Endothelial cell of umbilical vein (primary cell): ENCODE data around the gene CARD6. TPM values are rescaled to one million over a fixed set of nuclear protein-coding genes. Genes with fewer than 3 reads are reported as not detected.
A peak's percentile ranks its signal among the peaks of the same experiment; 100 is the strongest.
"Not testable (repeated sequence)": the region's sequence is repeated elsewhere in the genome, so short reads cannot be mapped to it uniquely, and the experiment has no call there.

ENCODE experiments used
- BruUV-seq: library from RNA; stranded (reverse); fragments of 400-500 nt; replicated peaks from 2 replicates; lab custom pipeline; 2021; lab: Mats Ljungman, UMichigan
- CTCF ChIA-PET: fragments of 300-600, 350-600 bp; sonication (Branson Sonifier 250); formaldehyde crosslinking; loops from one replicate; lab custom pipeline; 2021; ENCODE audit warnings: antibody characterized with exemption, inconsistent platforms; lab: Charles Lee
- POLR2A ChIA-PET: fragments of 300-600, 350-600 bp; sonication (Branson Sonifier 250); formaldehyde crosslinking; loops from one replicate; lab custom pipeline; 2021; ENCODE audit warnings: antibody characterized with exemption, inconsistent platforms; lab: Charles Lee
- DNase-seq: peaks from one replicate; pipeline ENCODE4 v3.0.0-alpha.2; 2011; ENCODE audit warnings: low read depth, low spot score
- FAIRE-seq: peaks from 2 replicates; lab custom pipeline; 2011; peaks lifted over from hg19 to GRCh38; lab: Jason Lieb, UNC
- H2AFZ ChIP-seq: 2 replicates; pipeline ENCODE4 v1.6.0; 2012; ENCODE audit warnings: low read depth, low read length, control low read depth, inconsistent platforms
- H3K27ac ChIP-seq: 2 replicates; pipeline ENCODE4 v1.5.1; 2011; ENCODE audit warnings: low read depth, mild to moderate bottlenecking, control low read depth, low read length, moderate library complexity; ENCODE audit not compliant: insufficient read depth
- H3K27me3 ChIP-seq, 2 experiments: 2 replicates each; pipeline versions ENCODE4 v1.6.0 to v1.6.1; 2011; ENCODE audit warnings: low read length in 2 of 2, mixed read lengths in 1 of 2; ENCODE audit not compliant: control insufficient read depth in 2 of 2, insufficient read depth in 2 of 2
- H3K36me3 ChIP-seq, 2 experiments: 2 replicates in 1 of 2; 3 replicates in 1 of 2; pipeline ENCODE4 v1.5.1; 2011; ENCODE audit warnings: low read length in 2 of 2, mild to moderate bottlenecking in 1 of 2, moderate library complexity in 1 of 2; ENCODE audit not compliant: control insufficient read depth in 2 of 2, insufficient read depth in 2 of 2; ENCODE audit errors: extremely low read depth in 1 of 2
- H3K4me1 ChIP-seq: 3 replicates; pipeline ENCODE4 v1.5.1; 2011; ENCODE audit warnings: mild to moderate bottlenecking, low read length; ENCODE audit not compliant: control insufficient read depth, insufficient read depth; ENCODE audit errors: extremely low read depth
- H3K4me2 ChIP-seq: 2 replicates; pipeline ENCODE4 v1.6.1; 2011; ENCODE audit warnings: low read length, control low read depth, mixed read lengths; ENCODE audit not compliant: insufficient read depth
- H3K4me3 ChIP-seq, 3 experiments: fragments of 200-600 bp in 1 of 3; sonication (generic), shearing (Covaris generic) in 1 of 3; replicated peaks in 1 of 3; 2 replicates each; pipeline ENCODE4 v1.5.1; 2011 to 2016; ENCODE audit warnings: control low read depth in 3 of 3, low read length in 3 of 3, mild to moderate bottlenecking in 2 of 3, inconsistent platforms in 1 of 3, low read depth in 1 of 3, moderate library complexity in 1 of 3; ENCODE audit not compliant: insufficient read depth in 1 of 3
- H3K79me2 ChIP-seq: 2 replicates; pipeline ENCODE4 v1.6.0; 2012; ENCODE audit warnings: low read length, inconsistent platforms; ENCODE audit not compliant: control insufficient read depth, insufficient read depth
- H3K9ac ChIP-seq: replicated peaks from 2 replicates; pipeline ENCODE3; 2011; ENCODE audit warnings: low read length, control low read depth; ENCODE audit not compliant: insufficient read depth; ENCODE audit errors: extremely low read depth
- H3K9me1 ChIP-seq: replicated peaks from 3 replicates; pipeline ENCODE4 v1.6.0; 2011; ENCODE audit warnings: mild to moderate bottlenecking, low read length; ENCODE audit not compliant: control insufficient read depth, insufficient read depth; ENCODE audit errors: extremely low read depth
- H3K9me3 ChIP-seq: replicated peaks from 2 replicates; pipeline ENCODE4 v1.5.1; 2012; ENCODE audit warnings: low read length, inconsistent platforms; ENCODE audit not compliant: control insufficient read depth, insufficient read depth
- H4K20me1 ChIP-seq: replicated peaks from 2 replicates; pipeline ENCODE3; 2011; ENCODE audit warnings: mild to moderate bottlenecking, low read length; ENCODE audit not compliant: control insufficient read depth, insufficient read depth; ENCODE audit errors: extremely low read depth
- FOS ChIP-seq: IDR thresholded peaks from 2 replicates; pipeline ENCODE4 v1.6.1; 2011; ENCODE audit warnings: mild to moderate bottlenecking, low read length, moderate library complexity, borderline replicate concordance; ENCODE audit not compliant: insufficient read depth
- dilution Hi-C: fragments of 300-500 bp; cut with MboI; formaldehyde crosslinking; loops from one replicate; pipeline ENCODE4 v1.15.0; 2019; ENCODE audit warnings: low sequenced_read_pairs; ENCODE audit not compliant: extremely low pct_ligation_motif_present
- intact Hi-C: fragments of 100-400 bp; cut with micrococcal nuclease; formaldehyde crosslinking; loops from one replicate; pipeline ENCODE4 v1.10.0; 2022
- polyA plus RNA-seq, 4 experiments: library from polyadenylated mRNA; depleted of rRNA in 3 of 4; stranded (reverse) in 3 of 4; unstranded in 1 of 4; fragments of >200 nt; gene quantifications; 2 replicates each; pipeline versions ENCODE4 v1.2.1 to v1.2.3, GENCODE V29; 2011 to 2012; ENCODE audit warnings: missing spikeins in 1 of 4
- total RNA-seq: library from RNA; stranded (reverse); gene quantifications from 2 replicates; pipeline ENCODE4 v1.2.3, GENCODE V29; 2021

CARD6 gene
- total and polyA plus RNA-seq, 2 donors (not counting 3 experiments of a cell fraction or from before 2014, with no cell fraction given), result 11.0 to 23.8 TPM

GRCh38 chr5:40791715-40792139, 49.4 kb upstream of the CARD6 start:
- peaks cover 12% of the 10 kb centered on the region for H3K4me1 ChIP-seq
- FAIRE-seq, result no peak
- H3K4me3 ChIP-seq, result no peak overlapping the region
- H3K36me3 ChIP-seq, result no peaks in the 10 kb centered on the region
- no peak overlapping the region for H2AFZ ChIP-seq
- H3K9me3 ChIP-seq, result no peaks in the 10 kb centered on the region
- H3K79me2 ChIP-seq, result peaks cover 100% of the 10 kb centered on the region
- no peak for DNase-seq
- ChIA-PET CTCF (interaction anchor here (1.0 kb wide), 1 partner anchor 17 kb away, joined by 3 read pairs; no protein-coding TSS in a partner anchor), POLR2A (no interaction called here)
- peaks cover 19% of the 10 kb centered on the region for H4K20me1 ChIP-seq
- H3K27me3 ChIP-seq, result no peaks in the 10 kb centered on the region
- dilution Hi-C loops (no loop called here), intact Hi-C loops (no loop called here)
- H3K27ac ChIP-seq, result no peak overlapping the region
- no peaks in the 10 kb centered on the region for H3K9me1 ChIP-seq
- no TSS peak for BruUV-seq
- H3K4me2 ChIP-seq, result peak overlapping the region; percentile 8
- H3K9ac ChIP-seq, result no peak overlapping the region
- no peak for TF ChIP-seq FOS

- BruUV-seq, DNase-seq, H3K27ac ChIP-seq, intact Hi-C loops, H3K27me3 ChIP-seq, H3K9ac ChIP-seq, H2AFZ ChIP-seq, CTCF ChIA-PET, dilution Hi-C loops, FAIRE-seq, POLR2A ChIA-PET, H3K9me1 ChIP-seq, H3K4me3 ChIP-seq, H3K9me3 ChIP-seq, H3K36me3 ChIP-seq, H3K4me2 ChIP-seq: not testable (repeated sequence)
- peaks cover 12% of the 10 kb centered on the region for H3K4me1 ChIP-seq
- peaks cover 99% of the 10 kb centered on the region for H3K79me2 ChIP-seq
- H4K20me1 ChIP-seq, result peaks cover 15% of the 10 kb centered on the region
These were observed 48.5 kb upstream of the CARD6 start for GRCh38 chr5:40792691-40793090.

- Histone ChIP-seq H3K79me2 (peaks cover 82% of the 10 kb centered on the region), H4K20me1 (peaks cover 11% of the 10 kb centered on the region), H3K4me1 (peaks cover 19% of the 10 kb centered on the region)
- H3K4me3 ChIP-seq, intact Hi-C loops, H3K9me3 ChIP-seq, H3K27me3 ChIP-seq, FAIRE-seq, CTCF ChIA-PET, H3K36me3 ChIP-seq, DNase-seq, H3K27ac ChIP-seq, H3K9me1 ChIP-seq, POLR2A ChIA-PET, H3K9ac ChIP-seq, H3K4me2 ChIP-seq, BruUV-seq, H2AFZ ChIP-seq, dilution Hi-C loops: not testable (repeated sequence)
These were observed 46.8 kb upstream of the CARD6 start for GRCh38 chr5:40794340-40794739.

- H3K27ac ChIP-seq, H3K9me3 ChIP-seq, DNase-seq, dilution Hi-C loops, H2AFZ ChIP-seq, CTCF ChIA-PET, H3K27me3 ChIP-seq, FAIRE-seq, H3K36me3 ChIP-seq, H3K4me3 ChIP-seq, BruUV-seq, H3K4me2 ChIP-seq, H3K9me1 ChIP-seq, POLR2A ChIA-PET, H3K9ac ChIP-seq, intact Hi-C loops: not testable (repeated sequence)
- H4K20me1 ChIP-seq, result peaks cover 11% of the 10 kb centered on the region
- H3K79me2 ChIP-seq, result peaks cover 77% of the 10 kb centered on the region
- peaks cover 23% of the 10 kb centered on the region for H3K4me1 ChIP-seq
These were observed 46.3 kb upstream of the CARD6 start for GRCh38 chr5:40794877-40795276.
